Nephron progenitor cell (in vitro differentiated cells): ENCODE measurements around the gene STK17A.

Experiments used
- DNase-seq: peaks from one replicate; pipeline ENCODE4 v3.0.0; 2021
- H3K27ac Mint-ChIP-seq: 2 replicates; pipeline ENCODE4 v1.8.0; 2021; ENCODE audit warnings: mild to moderate bottlenecking, moderate library complexity, mixed read lengths
- H3K27me3 Mint-ChIP-seq: 2 replicates; pipeline ENCODE4 v1.8.0; 2021; ENCODE audit warnings: mild to moderate bottlenecking, low read depth, mixed read lengths; ENCODE audit not compliant: poor library complexity
- H3K36me3 Mint-ChIP-seq: 2 replicates; pipeline ENCODE4 v1.8.0; 2021; ENCODE audit warnings: low read depth, mixed read lengths
- H3K4me1 Mint-ChIP-seq: 2 replicates; pipeline ENCODE4 v1.8.0; 2021; ENCODE audit warnings: mixed read lengths
- H3K4me3 Mint-ChIP-seq: 2 replicates; pipeline ENCODE4 v1.8.0; 2021; ENCODE audit warnings: mild to moderate bottlenecking, moderate library complexity, mixed read lengths
- H3K9me3 Mint-ChIP-seq: 2 replicates; pipeline ENCODE4 v1.8.0; 2021; ENCODE audit warnings: mild to moderate bottlenecking, moderate library complexity, mixed read lengths
- TF ChIP-seq, protein P1 (sequence below): fragments of 200-600 bp; sonication (generic); IDR thresholded peaks from 2 replicates; pipeline ENCODE4 v1.5.0; 2021; ENCODE audit warnings: antibody characterized with exemption

Gene STK17A

DNA sequence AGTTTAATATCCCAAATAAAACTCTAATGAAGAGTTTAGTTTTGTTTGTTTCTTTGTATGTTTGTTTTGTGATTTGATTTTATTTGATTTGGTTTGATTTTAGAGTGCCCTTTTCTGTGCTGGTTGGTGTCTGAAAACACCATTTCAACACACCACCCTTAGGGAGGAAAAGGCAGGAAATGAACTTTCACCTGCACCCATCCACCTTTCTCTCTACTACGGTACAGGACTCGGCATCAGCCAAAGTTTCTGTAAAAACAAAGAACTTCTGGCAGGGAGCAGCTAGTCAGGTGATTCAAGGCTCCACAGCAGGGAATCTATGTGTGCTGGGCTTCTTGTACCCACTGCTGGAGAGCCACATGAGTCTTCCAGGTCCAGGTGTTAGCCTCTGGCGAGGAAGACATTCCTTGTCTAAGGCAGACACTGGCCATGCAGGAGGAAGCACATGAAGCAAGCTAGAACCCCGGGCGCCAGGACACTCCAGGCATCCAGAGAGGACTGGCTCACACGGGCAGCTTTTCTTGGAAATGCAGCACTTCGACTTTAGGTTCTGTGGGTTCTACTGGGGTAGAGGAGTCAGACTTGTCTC is 22.1 kb upstream of the STK17A start:
- peaks cover 5% of the 10 kb centered on the region for H3K4me1 Mint-ChIP-seq
- no peak overlapping the region for H3K27ac Mint-ChIP-seq
- DNase-seq = no peak
- TF ChIP-seq, protein P1, sequence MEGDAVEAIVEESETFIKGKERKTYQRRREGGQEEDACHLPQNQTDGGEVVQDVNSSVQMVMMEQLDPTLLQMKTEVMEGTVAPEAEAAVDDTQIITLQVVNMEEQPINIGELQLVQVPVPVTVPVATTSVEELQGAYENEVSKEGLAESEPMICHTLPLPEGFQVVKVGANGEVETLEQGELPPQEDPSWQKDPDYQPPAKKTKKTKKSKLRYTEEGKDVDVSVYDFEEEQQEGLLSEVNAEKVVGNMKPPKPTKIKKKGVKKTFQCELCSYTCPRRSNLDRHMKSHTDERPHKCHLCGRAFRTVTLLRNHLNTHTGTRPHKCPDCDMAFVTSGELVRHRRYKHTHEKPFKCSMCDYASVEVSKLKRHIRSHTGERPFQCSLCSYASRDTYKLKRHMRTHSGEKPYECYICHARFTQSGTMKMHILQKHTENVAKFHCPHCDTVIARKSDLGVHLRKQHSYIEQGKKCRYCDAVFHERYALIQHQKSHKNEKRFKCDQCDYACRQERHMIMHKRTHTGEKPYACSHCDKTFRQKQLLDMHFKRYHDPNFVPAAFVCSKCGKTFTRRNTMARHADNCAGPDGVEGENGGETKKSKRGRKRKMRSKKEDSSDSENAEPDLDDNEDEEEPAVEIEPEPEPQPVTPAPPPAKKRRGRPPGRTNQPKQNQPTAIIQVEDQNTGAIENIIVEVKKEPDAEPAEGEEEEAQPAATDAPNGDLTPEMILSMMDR = no peak
- H3K27me3 Mint-ChIP-seq = peaks cover 11% of the 10 kb centered on the region
- no peaks in the 10 kb centered on the region for H3K36me3 Mint-ChIP-seq
- no peaks in the 10 kb centered on the region for H3K9me3 Mint-ChIP-seq
- H3K4me3 Mint-ChIP-seq = no peak overlapping the region

DNA sequence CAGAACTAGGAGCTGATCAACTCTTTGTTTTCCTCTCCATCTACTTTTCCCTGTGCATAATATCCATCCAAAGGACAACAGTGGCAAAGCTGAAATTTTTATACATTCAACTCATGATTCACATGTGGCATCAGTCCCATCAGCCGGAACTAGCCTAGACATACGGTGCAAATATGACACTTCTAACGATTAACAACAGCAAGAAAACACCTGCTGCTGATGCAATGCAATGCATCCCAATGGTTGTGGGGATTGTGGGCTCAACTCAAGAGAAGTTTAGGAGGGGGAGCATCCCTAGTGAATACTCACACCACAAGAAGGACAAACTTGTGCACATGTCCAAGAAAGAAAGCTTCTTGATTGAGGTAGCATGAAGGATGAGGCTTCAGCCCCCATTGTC is 20.5 kb upstream of the STK17A start:
- H3K9me3 Mint-ChIP-seq = no peaks in the 10 kb centered on the region
- H3K27ac Mint-ChIP-seq = no peak overlapping the region
- TF ChIP-seq, protein P1 = no peak
- no peak overlapping the region for H3K4me3 Mint-ChIP-seq
- no peak for DNase-seq
- H3K27me3 Mint-ChIP-seq = peaks cover 11% of the 10 kb centered on the region
- H3K4me1 Mint-ChIP-seq = peaks cover 5% of the 10 kb centered on the region
- H3K36me3 Mint-ChIP-seq = no peaks in the 10 kb centered on the region

DNA sequence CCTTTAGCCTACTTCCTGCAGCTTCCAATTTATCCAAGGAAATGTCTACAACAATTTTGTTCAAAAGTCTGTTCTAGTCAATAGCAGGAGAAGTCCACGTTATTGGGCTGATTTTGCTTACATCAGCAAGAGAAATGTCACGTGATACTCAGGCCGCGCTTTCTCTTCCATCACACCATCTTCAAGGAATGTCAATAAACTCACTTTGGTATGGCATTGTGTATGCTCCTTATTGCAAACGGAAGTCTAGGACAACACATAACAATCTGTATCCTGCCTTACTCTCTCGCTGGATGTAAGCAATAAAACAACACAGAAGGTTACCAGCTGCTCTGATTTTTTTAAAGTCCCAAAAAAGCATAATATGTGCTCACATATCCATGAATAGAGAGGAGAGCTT is 17.1 kb upstream of the STK17A start:
- H3K9me3 Mint-ChIP-seq = no peaks in the 10 kb centered on the region
- DNase-seq = no peak
- H3K4me1 Mint-ChIP-seq = no peaks in the 10 kb centered on the region
- H3K36me3 Mint-ChIP-seq = no peaks in the 10 kb centered on the region
- no peak overlapping the region for H3K4me3 Mint-ChIP-seq
- H3K27me3 Mint-ChIP-seq = peaks cover 4% of the 10 kb centered on the region
- no peak overlapping the region for H3K27ac Mint-ChIP-seq
- TF ChIP-seq, protein P1 = no peak

DNA sequence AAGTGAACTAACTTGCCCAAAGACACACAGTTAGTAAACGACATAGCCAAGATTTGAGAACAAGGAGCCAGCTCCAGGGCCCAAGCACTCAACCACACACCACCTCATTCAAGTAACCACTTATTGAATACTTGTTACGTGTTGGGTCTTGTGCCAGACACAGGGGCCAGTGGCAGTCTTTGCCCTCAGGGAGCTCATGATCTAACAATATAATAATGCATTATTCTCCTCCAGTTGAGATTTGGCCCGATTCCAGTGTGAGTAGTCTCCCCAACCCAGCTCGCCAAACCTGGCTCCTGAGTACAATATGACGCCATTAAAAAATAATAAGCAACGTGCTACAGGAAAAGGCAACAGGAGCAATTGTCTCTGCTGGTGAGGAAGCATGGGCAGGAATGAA is 14.4 kb upstream of the STK17A start:
- no peak for DNase-seq
- no peak overlapping the region for H3K4me3 Mint-ChIP-seq
- no peaks in the 10 kb centered on the region for H3K36me3 Mint-ChIP-seq
- TF ChIP-seq, protein P1 = no peak
- H3K9me3 Mint-ChIP-seq = no peaks in the 10 kb centered on the region
- H3K27ac Mint-ChIP-seq = no peak overlapping the region
- H3K27me3 Mint-ChIP-seq = peaks cover 4% of the 10 kb centered on the region
- H3K4me1 Mint-ChIP-seq = no peaks in the 10 kb centered on the region

DNA sequence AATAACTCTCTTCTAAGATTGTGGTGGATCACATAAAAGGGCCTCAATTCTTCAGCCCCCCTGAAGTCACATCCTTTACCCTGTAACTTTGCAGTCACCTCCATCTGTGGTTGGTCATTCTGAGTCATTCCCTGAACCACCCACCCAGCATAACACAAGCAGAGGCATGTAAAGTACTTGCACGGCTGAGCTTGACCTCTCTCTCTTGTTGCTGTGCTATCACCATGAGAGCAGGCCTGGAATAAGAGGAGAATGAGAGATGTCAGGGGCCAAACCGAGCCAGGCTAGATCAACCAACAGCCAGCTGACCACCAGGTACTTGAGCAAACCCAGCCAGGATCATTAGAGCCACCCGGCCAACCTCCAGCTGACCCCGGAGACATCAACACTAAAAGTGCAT is 13.5 kb upstream of the STK17A start:
- Mint-ChIP-seq H3K4me3 (no peak overlapping the region), H3K36me3 (no peaks in the 10 kb centered on the region), H3K27me3 (peaks cover 4% of the 10 kb centered on the region), H3K9me3 (no peaks in the 10 kb centered on the region), H3K27ac (no peak overlapping the region), H3K4me1 (no peaks in the 10 kb centered on the region)
- TF ChIP-seq, protein P1 = no peak
- DNase-seq = no peak

DNA sequence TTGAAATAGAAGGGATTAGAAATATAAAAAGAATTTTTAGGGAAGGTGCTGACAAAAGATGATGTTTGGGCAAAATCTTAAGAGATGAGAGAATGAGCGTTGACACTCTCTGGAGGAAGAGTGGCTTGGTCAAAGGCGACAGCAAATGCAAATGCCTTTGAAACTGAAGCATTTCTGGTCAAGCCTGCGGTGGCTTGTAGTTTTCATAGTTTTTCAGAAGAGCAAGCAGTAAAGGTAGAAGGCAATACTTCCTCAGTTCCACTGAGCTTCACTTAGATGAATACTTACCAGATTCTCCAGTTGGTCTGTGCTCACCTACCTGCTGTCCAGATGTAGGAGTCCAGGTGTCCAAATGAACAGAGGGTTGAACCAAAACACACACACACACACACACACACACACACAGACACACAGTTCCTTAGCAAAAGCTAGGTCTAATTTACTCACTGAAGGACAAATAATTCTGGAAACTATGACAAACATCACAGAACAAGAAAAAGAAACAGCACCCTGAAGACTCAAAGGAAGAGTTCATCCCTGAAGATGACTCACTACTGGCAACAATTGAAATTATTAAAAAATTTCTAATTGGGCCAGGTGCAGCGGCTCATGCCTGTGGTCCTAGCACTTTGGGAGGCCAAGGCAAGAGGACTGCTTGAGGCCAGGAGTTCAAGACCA is 12.1 kb upstream of the STK17A start:
- TF ChIP-seq, protein P1 = no peak
- no peak overlapping the region for H3K27ac Mint-ChIP-seq
- H3K4me1 Mint-ChIP-seq = no peaks in the 10 kb centered on the region
- H3K9me3 Mint-ChIP-seq = no peaks in the 10 kb centered on the region
- H3K4me3 Mint-ChIP-seq = no peak overlapping the region
- DNase-seq = no peak
- H3K27me3 Mint-ChIP-seq = peaks cover 4% of the 10 kb centered on the region
- H3K36me3 Mint-ChIP-seq = no peaks in the 10 kb centered on the region
